ENCODE data around the gene USH1C.

Gene USH1C

DNA sequence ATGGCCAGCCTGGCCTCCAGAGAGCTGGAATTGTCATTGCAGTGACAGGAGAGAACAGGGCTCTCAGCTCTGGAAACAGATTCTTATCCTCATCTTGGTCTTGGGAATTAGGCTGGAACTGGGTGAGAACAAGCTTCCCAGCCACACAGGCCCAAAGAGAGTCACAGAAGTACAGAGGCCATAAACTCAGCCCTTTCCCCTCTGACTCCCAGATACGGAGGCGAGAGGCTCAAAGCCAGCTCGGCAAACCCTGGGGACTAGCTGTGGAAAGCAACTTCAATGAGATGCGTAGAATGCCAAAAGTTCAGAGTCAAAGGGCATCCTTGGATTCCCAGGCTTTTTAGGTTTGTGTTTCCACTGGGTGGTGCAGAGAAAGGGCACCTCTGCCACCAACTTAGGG is 53.3 kb downstream of the USH1C start:
- DNase-seq (ENCODE audit: extremely low read depth, low read depth): no peak
- no peak overlapping the region for H3K4me3 ChIP-seq (replicated peaks; ENCODE audit: low read depth, low read length)
- TF ChIP-seq, protein P1, sequence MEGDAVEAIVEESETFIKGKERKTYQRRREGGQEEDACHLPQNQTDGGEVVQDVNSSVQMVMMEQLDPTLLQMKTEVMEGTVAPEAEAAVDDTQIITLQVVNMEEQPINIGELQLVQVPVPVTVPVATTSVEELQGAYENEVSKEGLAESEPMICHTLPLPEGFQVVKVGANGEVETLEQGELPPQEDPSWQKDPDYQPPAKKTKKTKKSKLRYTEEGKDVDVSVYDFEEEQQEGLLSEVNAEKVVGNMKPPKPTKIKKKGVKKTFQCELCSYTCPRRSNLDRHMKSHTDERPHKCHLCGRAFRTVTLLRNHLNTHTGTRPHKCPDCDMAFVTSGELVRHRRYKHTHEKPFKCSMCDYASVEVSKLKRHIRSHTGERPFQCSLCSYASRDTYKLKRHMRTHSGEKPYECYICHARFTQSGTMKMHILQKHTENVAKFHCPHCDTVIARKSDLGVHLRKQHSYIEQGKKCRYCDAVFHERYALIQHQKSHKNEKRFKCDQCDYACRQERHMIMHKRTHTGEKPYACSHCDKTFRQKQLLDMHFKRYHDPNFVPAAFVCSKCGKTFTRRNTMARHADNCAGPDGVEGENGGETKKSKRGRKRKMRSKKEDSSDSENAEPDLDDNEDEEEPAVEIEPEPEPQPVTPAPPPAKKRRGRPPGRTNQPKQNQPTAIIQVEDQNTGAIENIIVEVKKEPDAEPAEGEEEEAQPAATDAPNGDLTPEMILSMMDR (IDR thresholded peaks at IDR 0.05; ENCODE audit: low read depth, low read length, missing control alignments): no peak

DNA sequence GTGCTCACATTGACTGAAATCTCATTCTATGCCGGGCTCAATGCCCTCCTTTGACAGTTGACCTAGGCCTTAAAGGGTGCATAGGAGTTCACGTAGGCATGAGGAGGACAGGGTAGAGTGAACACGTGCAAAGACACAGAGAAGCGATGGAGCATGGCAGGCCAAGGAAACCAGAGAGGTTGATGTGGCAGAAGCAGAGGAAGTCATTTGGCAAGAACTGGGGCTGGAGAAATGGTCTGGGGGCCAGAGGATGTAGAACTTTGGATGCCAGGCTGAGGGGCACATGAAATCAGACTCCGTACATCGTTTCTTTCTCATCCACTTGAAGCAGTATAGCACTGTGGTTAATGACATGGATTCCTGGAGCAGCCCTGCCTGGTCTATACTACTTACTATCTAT is 54.0 kb downstream of the USH1C start:
- DNase-seq (ENCODE audit: extremely low read depth, low read depth): no peak
- H3K4me3 ChIP-seq (replicated peaks; ENCODE audit: low read depth, low read length): no peak overlapping the region
- TF ChIP-seq, protein P1 (IDR thresholded peaks at IDR 0.05; ENCODE audit: low read depth, low read length, missing control alignments): no peak

DNA sequence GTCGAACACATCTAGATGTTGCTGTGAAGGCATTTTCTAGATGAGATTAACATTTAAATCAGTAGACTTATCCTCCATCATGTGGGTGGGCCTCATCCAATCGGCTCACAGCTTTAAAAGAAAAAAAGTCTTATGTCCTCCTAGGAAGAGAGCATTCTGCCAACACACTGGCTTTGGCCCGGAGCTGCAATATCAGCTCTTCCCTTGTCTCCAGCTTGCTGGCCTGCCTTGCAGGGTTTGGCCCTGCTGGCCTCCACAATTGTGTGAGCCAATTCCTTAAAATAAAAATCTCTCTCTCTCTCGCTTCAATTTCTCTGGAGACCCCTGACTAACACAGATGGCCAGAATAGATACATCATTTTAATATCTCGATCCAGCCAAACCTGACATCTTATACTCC is 54.5 kb downstream of the USH1C start:
- DNase-seq (ENCODE audit: extremely low read depth, low read depth): no peak
- H3K4me3 ChIP-seq (replicated peaks; ENCODE audit: low read depth, low read length): no peak overlapping the region
- TF ChIP-seq, protein P1 (IDR thresholded peaks at IDR 0.05; ENCODE audit: low read depth, low read length, missing control alignments): no peak

DNA sequence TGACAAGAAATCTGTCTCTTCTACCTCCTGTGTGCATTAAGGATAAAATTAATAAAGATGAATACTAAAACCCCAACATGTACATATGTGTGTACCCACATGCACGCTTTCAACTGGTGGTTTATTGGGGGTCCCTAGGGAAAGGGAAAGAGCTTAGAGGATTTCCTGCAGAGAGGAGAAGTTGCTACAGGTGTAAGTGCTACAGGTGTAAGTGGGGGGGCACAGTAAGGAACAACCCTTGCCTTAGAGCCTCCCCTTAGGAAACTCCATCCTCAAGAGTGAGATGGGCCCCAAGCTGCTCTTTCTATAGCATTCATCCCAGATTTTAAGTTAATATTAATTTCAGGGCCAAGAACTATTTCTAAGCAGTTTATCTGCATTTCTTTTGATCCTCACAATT is 55.7 kb downstream of the USH1C start:
- H3K4me3 ChIP-seq (replicated peaks; ENCODE audit: low read depth, low read length): no peak overlapping the region
- no peak for DNase-seq (ENCODE audit: extremely low read depth, low read depth)
- TF ChIP-seq, protein P1 (IDR thresholded peaks at IDR 0.05; ENCODE audit: low read depth, low read length, missing control alignments): no peak

DNA sequence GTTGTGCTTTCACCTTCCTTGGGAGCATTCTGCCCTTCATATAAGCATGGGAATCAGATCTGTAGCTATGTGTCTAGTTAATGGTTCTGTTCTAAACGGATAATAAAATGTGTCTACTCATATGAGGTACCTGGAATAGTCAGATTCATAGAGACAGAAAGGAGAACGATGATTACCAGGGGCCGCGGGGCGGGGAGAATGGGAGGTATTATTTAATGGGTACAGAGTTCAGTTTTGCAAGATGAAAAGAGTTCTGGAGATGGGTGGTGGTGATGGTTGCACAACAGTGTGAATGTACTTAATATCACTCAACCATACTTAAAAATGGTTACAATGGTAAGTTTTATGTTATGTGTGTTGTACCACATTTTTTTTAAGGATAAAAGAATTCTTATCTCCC is 57.6 kb downstream of the USH1C start:
- DNase-seq (ENCODE audit: extremely low read depth, low read depth): no peak
- TF ChIP-seq, protein P1 (IDR thresholded peaks at IDR 0.05; ENCODE audit: low read depth, low read length, missing control alignments): no peak
- H3K4me3 ChIP-seq (replicated peaks; ENCODE audit: low read depth, low read length): no peak overlapping the region

DNA sequence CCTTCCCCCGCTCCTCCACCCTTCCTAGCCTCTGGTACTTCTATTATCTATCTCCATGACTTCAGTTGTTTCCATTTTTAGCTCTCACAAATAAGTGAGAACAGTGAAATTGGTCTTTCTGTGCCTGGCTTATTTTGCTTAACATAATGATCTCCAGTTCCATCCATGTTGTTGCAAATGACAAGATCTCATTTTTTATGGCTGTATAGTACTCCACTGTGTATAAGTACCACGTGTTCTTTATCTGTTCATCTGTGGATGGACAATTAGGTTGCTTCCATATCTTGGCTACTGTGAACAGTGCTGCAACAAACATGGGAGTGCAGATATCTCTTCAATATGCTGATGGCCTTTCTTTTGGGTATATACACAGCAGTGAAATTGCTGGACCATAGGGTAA is 60.7 kb downstream of the USH1C start:
- TF ChIP-seq, protein P1 (IDR thresholded peaks at IDR 0.05; ENCODE audit: low read depth, low read length, missing control alignments): no peak
- DNase-seq (ENCODE audit: extremely low read depth, low read depth): no peak
- no peak overlapping the region for H3K4me3 ChIP-seq (replicated peaks; ENCODE audit: low read depth, low read length)

DNA sequence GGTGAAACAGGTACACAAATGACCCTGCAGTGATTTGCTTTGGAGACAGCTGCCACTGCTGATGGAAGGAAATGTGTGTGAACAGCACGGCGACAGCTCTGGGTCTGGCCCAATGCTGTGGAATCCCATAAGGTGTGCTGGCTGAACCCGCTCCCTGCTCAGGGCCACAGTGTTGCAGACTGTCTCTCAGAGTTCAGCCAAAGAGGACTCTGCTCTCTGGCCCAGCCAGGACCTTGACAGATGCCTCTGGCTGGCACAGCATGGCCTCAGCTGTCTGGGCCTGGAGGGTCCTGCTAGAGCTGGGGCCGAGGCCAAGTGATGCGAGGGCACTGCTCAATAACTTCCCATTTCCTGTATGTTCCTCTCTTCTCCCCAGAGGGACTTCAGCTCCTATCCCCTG is 62.3 kb downstream of the USH1C start:
- no peak overlapping the region for H3K4me3 ChIP-seq (replicated peaks; ENCODE audit: low read depth, low read length)
- TF ChIP-seq, protein P1 (IDR thresholded peaks at IDR 0.05; ENCODE audit: low read depth, low read length, missing control alignments): no peak
- DNase-seq (ENCODE audit: extremely low read depth, low read depth): no peak
